ENCODE results near the gene ANKDD1A. TPM values are rescaled to one million over a fixed set of nuclear protein-coding genes. Genes with fewer than 3 reads are reported as not detected.
A peak's percentile ranks its signal among the peaks of the same experiment; 100 is the strongest.

ANKDD1A gene
- polyA plus RNA-seq (2012; ENCODE audit: insufficient read length, low read depth) = 10.6 TPM

DNA sequence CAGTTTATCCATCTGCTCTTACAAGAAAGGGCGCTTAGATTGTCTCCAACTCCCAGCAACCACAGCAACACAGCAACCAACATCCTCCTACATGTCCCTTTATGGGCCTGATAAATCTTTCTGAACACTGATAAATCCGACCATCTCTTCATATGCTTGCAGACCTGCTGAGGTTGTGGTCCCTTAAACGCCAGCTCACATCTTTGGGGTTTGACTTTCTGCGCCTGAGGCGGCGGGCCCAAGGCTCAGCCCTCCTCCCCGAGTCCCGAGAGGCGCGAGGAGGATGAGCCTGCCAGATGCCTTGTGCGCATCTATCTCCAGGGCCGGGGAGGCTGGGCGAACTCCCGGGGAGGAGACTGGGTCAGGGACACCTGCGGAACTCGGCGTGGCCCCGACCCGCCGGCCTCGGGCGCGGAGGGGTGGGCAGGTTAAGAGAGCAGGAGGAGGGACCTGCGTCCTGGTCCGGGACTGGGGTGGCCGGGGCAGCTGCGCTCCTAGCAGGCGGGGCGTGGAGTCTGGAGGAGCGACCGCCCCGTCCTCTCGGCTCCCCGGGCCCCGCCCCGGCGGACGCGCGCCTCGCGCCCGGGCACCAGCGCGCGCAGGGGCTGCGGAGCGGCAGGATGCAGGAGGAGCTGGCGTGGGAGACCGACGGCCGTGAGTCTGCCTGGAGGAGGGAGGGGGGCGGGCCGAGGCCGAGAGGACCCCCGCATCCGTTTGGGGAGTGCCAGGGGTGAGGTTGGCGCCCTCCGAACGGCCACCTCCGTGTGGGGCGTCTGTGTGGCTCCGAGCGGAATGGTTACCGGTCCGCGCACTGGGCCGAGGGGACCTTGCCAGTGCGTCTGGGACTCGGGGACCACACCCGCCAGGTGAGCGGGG is at the start of gene ANKDD1A:
Gene ANKDD1A (plus strand): TSS at position 592 of the 876 bp plus-strand sequence. CDS start 29 bp downstream, at position 621.
- TF ChIP-seq POLR2AphosphoS5 (IDR thresholded peaks at IDR 0.05; ENCODE audit: low read depth, low read length) = peak; percentile 41
- TF ChIP-seq FOXP2 (optimal IDR thresholded peaks at IDR 0.05; ENCODE audit: borderline replicate concordance, extremely low read depth, extremely low read length, insufficient read depth) = peak; percentile 5
- TF ChIP-seq, protein P1, sequence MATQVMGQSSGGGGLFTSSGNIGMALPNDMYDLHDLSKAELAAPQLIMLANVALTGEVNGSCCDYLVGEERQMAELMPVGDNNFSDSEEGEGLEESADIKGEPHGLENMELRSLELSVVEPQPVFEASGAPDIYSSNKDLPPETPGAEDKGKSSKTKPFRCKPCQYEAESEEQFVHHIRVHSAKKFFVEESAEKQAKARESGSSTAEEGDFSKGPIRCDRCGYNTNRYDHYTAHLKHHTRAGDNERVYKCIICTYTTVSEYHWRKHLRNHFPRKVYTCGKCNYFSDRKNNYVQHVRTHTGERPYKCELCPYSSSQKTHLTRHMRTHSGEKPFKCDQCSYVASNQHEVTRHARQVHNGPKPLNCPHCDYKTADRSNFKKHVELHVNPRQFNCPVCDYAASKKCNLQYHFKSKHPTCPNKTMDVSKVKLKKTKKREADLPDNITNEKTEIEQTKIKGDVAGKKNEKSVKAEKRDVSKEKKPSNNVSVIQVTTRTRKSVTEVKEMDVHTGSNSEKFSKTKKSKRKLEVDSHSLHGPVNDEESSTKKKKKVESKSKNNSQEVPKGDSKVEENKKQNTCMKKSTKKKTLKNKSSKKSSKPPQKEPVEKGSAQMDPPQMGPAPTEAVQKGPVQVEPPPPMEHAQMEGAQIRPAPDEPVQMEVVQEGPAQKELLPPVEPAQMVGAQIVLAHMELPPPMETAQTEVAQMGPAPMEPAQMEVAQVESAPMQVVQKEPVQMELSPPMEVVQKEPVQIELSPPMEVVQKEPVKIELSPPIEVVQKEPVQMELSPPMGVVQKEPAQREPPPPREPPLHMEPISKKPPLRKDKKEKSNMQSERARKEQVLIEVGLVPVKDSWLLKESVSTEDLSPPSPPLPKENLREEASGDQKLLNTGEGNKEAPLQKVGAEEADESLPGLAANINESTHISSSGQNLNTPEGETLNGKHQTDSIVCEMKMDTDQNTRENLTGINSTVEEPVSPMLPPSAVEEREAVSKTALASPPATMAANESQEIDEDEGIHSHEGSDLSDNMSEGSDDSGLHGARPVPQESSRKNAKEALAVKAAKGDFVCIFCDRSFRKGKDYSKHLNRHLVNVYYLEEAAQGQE (IDR thresholded peaks at IDR 0.05; ENCODE audit: insufficient read depth in 1 of 2, low read depth in 2 of 2, low read length in 2 of 2) = no peak

DNA sequence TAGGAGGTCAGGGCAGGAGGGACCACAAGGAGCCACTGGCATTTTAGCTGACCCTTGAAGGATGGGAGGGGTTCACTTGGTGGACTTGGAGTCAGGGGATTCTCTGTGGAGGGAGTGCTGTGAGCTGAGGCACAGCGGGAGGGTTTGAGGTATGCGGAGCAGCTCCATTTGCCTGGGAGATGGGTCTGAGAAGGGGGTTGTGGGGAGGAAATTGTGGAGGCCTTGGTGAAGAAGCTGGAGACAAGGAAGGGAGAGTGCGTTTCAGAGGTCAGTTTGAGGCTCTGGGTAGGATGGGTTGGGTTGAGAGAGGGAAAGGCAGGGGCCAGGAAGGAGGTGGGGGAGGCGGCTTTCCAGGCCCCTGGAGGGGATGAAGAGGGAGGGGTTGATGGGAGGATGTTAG is 49.7 kb upstream of the ANKDD1A start:
- TF ChIP-seq FOXP2 (optimal IDR thresholded peaks at IDR 0.05; ENCODE audit: borderline replicate concordance, extremely low read depth, extremely low read length, insufficient read depth) (no peak), POLR2AphosphoS5 (IDR thresholded peaks at IDR 0.05; ENCODE audit: low read depth, low read length) (no peak), TAF1 (IDR thresholded peaks at IDR 0.05; ENCODE audit: borderline replicate concordance, insufficient read depth, low read length) (no peak), SIN3A (IDR thresholded peaks at IDR 0.05; ENCODE audit: borderline replicate concordance, insufficient read depth, low read length) (no peak)
- TF ChIP-seq, protein P1 (IDR thresholded peaks at IDR 0.05; ENCODE audit: insufficient read depth in 1 of 2, low read depth in 2 of 2, low read length in 2 of 2) = no peak

DNA sequence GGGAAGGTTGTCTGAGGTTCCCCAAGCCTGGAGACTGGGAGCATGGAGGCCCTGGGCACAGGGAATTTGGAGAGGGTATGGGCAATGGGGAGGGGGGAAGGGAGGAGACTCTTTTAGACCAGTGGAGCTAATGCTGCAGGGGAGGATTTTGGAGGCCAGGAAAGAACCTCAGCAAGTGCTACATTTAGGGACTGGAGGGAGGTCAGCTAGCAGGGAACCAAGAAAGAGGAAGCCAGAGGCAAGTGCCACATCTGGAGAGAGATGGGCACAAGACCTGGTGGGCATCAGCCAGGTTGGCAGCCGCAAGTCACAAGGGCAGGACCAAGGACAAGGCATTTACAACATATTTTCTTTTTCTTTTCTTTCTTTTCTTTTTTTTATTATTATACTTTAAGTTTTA is 49.3 kb upstream of the ANKDD1A start:
- TF ChIP-seq SIN3A (IDR thresholded peaks at IDR 0.05; ENCODE audit: borderline replicate concordance, insufficient read depth, low read length) = no peak
- TF ChIP-seq FOXP2 (optimal IDR thresholded peaks at IDR 0.05; ENCODE audit: borderline replicate concordance, extremely low read depth, extremely low read length, insufficient read depth) = no peak
- TF ChIP-seq, protein P1 (IDR thresholded peaks at IDR 0.05; ENCODE audit: insufficient read depth in 1 of 2, low read depth in 2 of 2, low read length in 2 of 2) = no peak
- no peak for TF ChIP-seq POLR2AphosphoS5 (IDR thresholded peaks at IDR 0.05; ENCODE audit: low read depth, low read length)
- no peak for TF ChIP-seq TAF1 (IDR thresholded peaks at IDR 0.05; ENCODE audit: borderline replicate concordance, insufficient read depth, low read length)

DNA sequence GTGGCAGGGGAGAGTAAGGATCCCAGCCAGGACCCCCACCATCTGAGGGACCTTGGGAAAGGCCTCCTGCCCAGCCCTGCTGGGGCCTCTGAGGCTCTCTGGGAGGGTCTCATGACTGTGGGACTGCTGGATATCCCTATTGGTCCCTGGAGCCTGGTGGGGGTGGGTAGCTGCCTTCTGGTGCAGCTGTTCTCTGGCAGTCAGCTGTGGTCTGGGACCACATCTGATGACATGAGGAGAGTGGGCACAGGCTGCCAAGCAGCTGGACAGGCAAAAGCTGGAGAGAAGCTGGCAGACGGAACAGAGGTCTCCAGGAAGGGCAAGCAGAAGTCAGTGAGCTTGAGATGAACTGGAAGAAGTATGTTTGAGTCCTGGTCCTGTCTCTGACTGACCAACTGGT is 47.6 kb upstream of the ANKDD1A start:
- no peak for TF ChIP-seq POLR2AphosphoS5 (IDR thresholded peaks at IDR 0.05; ENCODE audit: low read depth, low read length)
- TF ChIP-seq TAF1 (IDR thresholded peaks at IDR 0.05; ENCODE audit: borderline replicate concordance, insufficient read depth, low read length) = no peak
- TF ChIP-seq FOXP2 (optimal IDR thresholded peaks at IDR 0.05; ENCODE audit: borderline replicate concordance, extremely low read depth, extremely low read length, insufficient read depth) = no peak
- TF ChIP-seq, protein P1 (IDR thresholded peaks at IDR 0.05; ENCODE audit: insufficient read depth in 1 of 2, low read depth in 2 of 2, low read length in 2 of 2) = no peak
- TF ChIP-seq SIN3A (IDR thresholded peaks at IDR 0.05; ENCODE audit: borderline replicate concordance, insufficient read depth, low read length) = no peak

Measured in PFSK-1 (cell line).